Activated naive CD8-positive, alpha-beta T cell treated with anti-CD3 and anti-CD28 coated beads for 36 hours (primary cell): Measurements from ENCODE around the gene PRKCZ. TPM values are rescaled to one million over a fixed set of nuclear protein-coding genes. Genes with fewer than 3 reads are reported as not detected.

Experiments used
- DNase-seq: peaks from one replicate; pipeline ENCODE4 v3.0.0; 2021
- H3K27ac Mint-ChIP-seq: one replicate; pipeline ENCODE4 v1.8.0; 2022; ENCODE audit warnings: mild to moderate bottlenecking, moderate library complexity, mixed read lengths
- H3K27me3 Mint-ChIP-seq: one replicate; pipeline ENCODE4 v1.8.0; 2022; ENCODE audit warnings: mild to moderate bottlenecking, mixed read lengths
- H3K36me3 Mint-ChIP-seq: one replicate; pipeline ENCODE4 v1.8.0; 2021; ENCODE audit warnings: mild to moderate bottlenecking, mixed read lengths
- H3K4me1 Mint-ChIP-seq: one replicate; pipeline ENCODE4 v1.8.0; 2021; ENCODE audit warnings: mixed read lengths
- H3K4me3 Mint-ChIP-seq: one replicate; pipeline ENCODE4 v1.8.0; 2022; ENCODE audit warnings: mild to moderate bottlenecking, moderate library complexity, mixed read lengths
- H3K9me3 Mint-ChIP-seq: one replicate; pipeline ENCODE4 v1.8.0; 2022; ENCODE audit warnings: mixed read lengths
- total RNA-seq, 2 experiments: library from RNA; stranded (reverse); gene quantifications; one replicate each; pipeline ENCODE4 v1.2.3, GENCODE V29; 2021

The PRKCZ gene
- total RNA-seq, 2 experiments from 2014 or later: 11.1 to 13.0 TPM

- Mint-ChIP-seq H3K27me3 (no peaks in the 10 kb centered on the region), H3K4me1 (peaks cover 6% of the 10 kb centered on the region), H3K4me3 (peak overlapping the region; percentile 59), H3K36me3 (no peaks in the 10 kb centered on the region), H3K9me3 (no peaks in the 10 kb centered on the region), H3K27ac (no peak overlapping the region)
- peak; percentile 89 for DNase-seq
These were observed 155.2 kb downstream of the PRKCZ start for GRCh38 chr1:2205191-2205952.

GRCh38 chr1:2206813-2207487 is 156.7 kb downstream of the PRKCZ start:
- no peak overlapping the region for H3K4me3 Mint-ChIP-seq
- H3K27ac Mint-ChIP-seq: no peak overlapping the region
- no peaks in the 10 kb centered on the region for H3K27me3 Mint-ChIP-seq
- no peaks in the 10 kb centered on the region for H3K36me3 Mint-ChIP-seq
- peaks cover 4% of the 10 kb centered on the region for H3K4me1 Mint-ChIP-seq
- no peaks in the 10 kb centered on the region for H3K9me3 Mint-ChIP-seq
- no peak for DNase-seq

GRCh38 chr1:2208309-2209239 is 158.4 kb downstream of the PRKCZ start:
- H3K9me3 Mint-ChIP-seq: no peaks in the 10 kb centered on the region
- no peak overlapping the region for H3K27ac Mint-ChIP-seq
- H3K4me1 Mint-ChIP-seq: peaks cover 4% of the 10 kb centered on the region
- DNase-seq: no peak
- H3K36me3 Mint-ChIP-seq: no peaks in the 10 kb centered on the region
- no peaks in the 10 kb centered on the region for H3K27me3 Mint-ChIP-seq
- no peak overlapping the region for H3K4me3 Mint-ChIP-seq

GRCh38 chr1:2209400-2210083 is 159.3 kb downstream of the PRKCZ start:
- DNase-seq: no peak
- H3K27me3 Mint-ChIP-seq: no peaks in the 10 kb centered on the region

GRCh38 chr1:2210084-2210653 is 160.0 kb downstream of the PRKCZ start:
- no peaks in the 10 kb centered on the region for H3K36me3 Mint-ChIP-seq
- no peaks in the 10 kb centered on the region for H3K27me3 Mint-ChIP-seq
- DNase-seq: no peak
- no peak overlapping the region for H3K27ac Mint-ChIP-seq
- no peak overlapping the region for H3K4me3 Mint-ChIP-seq
- no peaks in the 10 kb centered on the region for H3K4me1 Mint-ChIP-seq
- no peaks in the 10 kb centered on the region for H3K9me3 Mint-ChIP-seq

More at GRCh38 chr1:2209400-2210083, 159.3 kb downstream of the PRKCZ start:
- Mint-ChIP-seq H3K9me3 (no peaks in the 10 kb centered on the region), H3K27ac (no peak overlapping the region), H3K4me3 (no peak overlapping the region), H3K36me3 (no peaks in the 10 kb centered on the region), H3K4me1 (no peaks in the 10 kb centered on the region)

- H3K27ac Mint-ChIP-seq: no peak overlapping the region
- no peak overlapping the region for H3K4me3 Mint-ChIP-seq
- no peak for DNase-seq
- no peaks in the 10 kb centered on the region for H3K4me1 Mint-ChIP-seq
- H3K9me3 Mint-ChIP-seq: no peaks in the 10 kb centered on the region
- no peaks in the 10 kb centered on the region for H3K36me3 Mint-ChIP-seq
- H3K27me3 Mint-ChIP-seq: no peaks in the 10 kb centered on the region
These were observed 160.6 kb downstream of the PRKCZ start for GRCh38 chr1:2210786-2211185.

GRCh38 chr1:2212274-2212531 is 162.0 kb downstream of the PRKCZ start:
- DNase-seq: no peak
- Mint-ChIP-seq H3K27ac (no peak overlapping the region), H3K27me3 (no peaks in the 10 kb centered on the region), H3K4me3 (no peak overlapping the region), H3K36me3 (no peaks in the 10 kb centered on the region), H3K4me1 (no peaks in the 10 kb centered on the region), H3K9me3 (no peaks in the 10 kb centered on the region)

- DNase-seq: peak; percentile 59
- no peak overlapping the region for H3K27ac Mint-ChIP-seq
- H3K4me1 Mint-ChIP-seq: no peaks in the 10 kb centered on the region
- H3K9me3 Mint-ChIP-seq: no peaks in the 10 kb centered on the region
- no peaks in the 10 kb centered on the region for H3K27me3 Mint-ChIP-seq
- no peaks in the 10 kb centered on the region for H3K36me3 Mint-ChIP-seq
- H3K4me3 Mint-ChIP-seq: peak overlapping the region; percentile 7
These were observed 162.6 kb downstream of the PRKCZ start for GRCh38 chr1:2212532-2213491.

GRCh38 chr1:2213576-2214505 is 163.6 kb downstream of the PRKCZ start:
- H3K4me3 Mint-ChIP-seq: no peak overlapping the region
- no peaks in the 10 kb centered on the region for H3K36me3 Mint-ChIP-seq
- H3K27ac Mint-ChIP-seq: no peak overlapping the region
- H3K9me3 Mint-ChIP-seq: no peaks in the 10 kb centered on the region
- H3K4me1 Mint-ChIP-seq: no peaks in the 10 kb centered on the region
- H3K27me3 Mint-ChIP-seq: no peaks in the 10 kb centered on the region
- no peak for DNase-seq

GRCh38 chr1:2214541-2215241 is 164.5 kb downstream of the PRKCZ start:
- H3K27ac Mint-ChIP-seq: no peak overlapping the region
- H3K27me3 Mint-ChIP-seq: no peaks in the 10 kb centered on the region
- no peak overlapping the region for H3K4me3 Mint-ChIP-seq
- no peak for DNase-seq
- no peaks in the 10 kb centered on the region for H3K36me3 Mint-ChIP-seq
- no peaks in the 10 kb centered on the region for H3K4me1 Mint-ChIP-seq
- no peaks in the 10 kb centered on the region for H3K9me3 Mint-ChIP-seq

GRCh38 chr1:2215329-2215728 is 165.1 kb downstream of the PRKCZ start:
- Mint-ChIP-seq H3K27me3 (no peaks in the 10 kb centered on the region), H3K4me3 (no peak overlapping the region), H3K4me1 (no peaks in the 10 kb centered on the region), H3K9me3 (no peaks in the 10 kb centered on the region), H3K27ac (no peak overlapping the region), H3K36me3 (no peaks in the 10 kb centered on the region)
- DNase-seq: no peak

- Mint-ChIP-seq H3K4me1 (no peaks in the 10 kb centered on the region), H3K27ac (no peak overlapping the region), H3K9me3 (no peaks in the 10 kb centered on the region), H3K36me3 (no peaks in the 10 kb centered on the region), H3K4me3 (no peak overlapping the region), H3K27me3 (no peaks in the 10 kb centered on the region)
- no peak for DNase-seq
These were observed 165.9 kb downstream of the PRKCZ start for GRCh38 chr1:2215909-2216766.
